NCI-H146 treated with DMSO at 0.1 percent for 48 hours (cell line): ENCODE results near the gene TMCC2.
"Not testable (repeated sequence)": the region's sequence is repeated elsewhere in the genome, so short reads cannot be mapped to it uniquely, and the experiment has no call there.

Experiments used
- DNase-seq: peaks from one replicate; lab custom pipeline; 2025; ENCODE audit not compliant: unreplicated experiment; lab: John Stamatoyannopoulos, UW

TMCC2 gene

DNA sequence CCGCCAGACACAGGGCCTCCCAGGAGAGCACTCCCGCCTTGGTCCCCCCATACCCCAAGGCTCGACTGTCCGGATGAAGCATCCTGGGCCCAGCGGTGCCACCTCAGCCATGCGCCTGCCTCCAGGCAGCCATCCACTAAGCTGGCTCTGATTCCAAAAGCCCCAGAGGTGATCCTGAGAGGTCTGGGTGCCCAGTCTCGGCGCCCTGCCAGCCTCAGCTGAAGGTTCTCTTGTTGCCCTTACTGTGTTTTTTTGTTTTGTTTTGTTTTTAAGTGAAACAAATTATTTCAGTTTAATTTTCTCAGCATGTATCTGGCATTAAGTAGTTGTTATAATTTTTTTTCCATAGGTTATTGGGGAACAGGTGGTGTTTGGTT, 48.9 kb downstream of the TMCC2 start:
- DNase-seq, result no peak

- no peak for DNase-seq
Observed at GRCh38 chr1:205279986-205280385, 52.2 kb downstream of the TMCC2 start.

- DNase-seq, result not testable (repeated sequence)
Observed at GRCh38 chr1:205280666-205281395, 53.1 kb downstream of the TMCC2 start.

- no peak for DNase-seq
Observed at GRCh38 chr1:205283270-205284147, 55.8 kb downstream of the TMCC2 start.

DNA sequence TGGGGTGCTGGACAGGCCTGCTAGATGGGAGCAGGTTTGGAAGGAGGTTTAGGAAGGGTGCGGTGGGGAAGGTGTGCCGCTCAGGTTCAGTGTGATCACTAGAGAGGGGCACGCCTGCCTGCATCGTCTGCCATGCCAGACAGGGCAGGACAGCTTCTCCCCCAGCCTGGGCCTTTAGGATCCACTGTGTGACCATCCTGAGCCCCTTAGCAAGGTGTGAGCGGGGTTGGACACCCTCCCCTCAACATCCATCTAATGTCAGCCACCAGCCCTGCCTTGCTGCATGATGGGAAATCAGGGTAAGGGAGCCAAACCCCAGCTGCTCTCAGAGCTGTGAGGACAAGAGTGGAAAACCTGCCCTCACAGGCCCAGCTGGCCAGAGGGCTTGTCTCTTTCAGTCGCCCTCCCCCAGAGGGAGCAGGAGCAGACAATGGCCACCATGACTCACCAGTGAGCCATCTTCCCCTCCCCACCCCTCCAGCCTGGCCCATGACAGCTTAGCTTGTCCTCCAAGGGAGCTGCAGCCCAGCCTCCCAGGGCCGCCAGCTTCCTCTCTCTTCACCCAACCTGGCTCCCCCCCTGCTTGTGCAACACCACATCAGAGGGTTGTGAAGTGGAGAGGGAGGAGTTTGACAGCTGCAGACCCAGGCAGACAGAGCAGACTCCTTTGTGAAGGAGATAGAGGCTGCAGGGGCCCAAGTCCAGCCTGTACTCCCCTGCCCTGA, 56.8 kb downstream of the TMCC2 start:
- DNase-seq, result peak; percentile 78

DNA sequence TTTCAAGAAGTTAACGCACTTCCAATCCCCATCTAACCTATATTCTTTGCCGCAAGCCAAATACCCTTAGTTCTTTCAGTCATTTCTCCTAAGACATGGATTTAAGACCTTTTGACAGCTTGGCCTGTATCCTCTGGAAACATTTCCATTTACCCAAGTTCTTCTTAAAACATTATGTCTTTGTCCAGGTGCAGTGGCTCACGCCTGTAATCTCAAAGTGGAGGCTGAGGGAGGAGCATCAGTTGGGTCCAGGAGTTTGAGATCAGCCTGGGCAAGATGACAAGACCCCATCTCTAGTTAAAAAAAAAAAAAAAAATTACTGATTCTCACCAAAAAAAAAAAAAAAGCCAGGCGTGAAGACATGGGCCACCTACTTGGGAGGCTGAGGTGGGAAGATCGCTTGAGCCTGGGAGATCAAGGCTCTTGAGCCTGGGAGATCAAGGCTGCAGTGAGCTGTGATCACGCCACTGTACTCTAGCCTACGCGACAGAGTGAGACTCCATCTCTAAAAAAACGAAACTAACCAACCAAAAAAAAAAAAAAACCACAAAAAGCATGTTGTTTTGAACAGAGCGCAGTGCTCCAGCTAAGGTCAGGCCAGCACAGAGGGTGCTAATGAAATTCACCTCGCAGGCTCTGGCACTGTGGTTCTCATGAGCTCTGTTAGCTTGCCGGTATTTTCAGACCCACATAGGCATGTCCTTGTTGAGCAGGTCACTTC, 57.8 kb downstream of the TMCC2 start:
- DNase-seq, result no peak

DNA sequence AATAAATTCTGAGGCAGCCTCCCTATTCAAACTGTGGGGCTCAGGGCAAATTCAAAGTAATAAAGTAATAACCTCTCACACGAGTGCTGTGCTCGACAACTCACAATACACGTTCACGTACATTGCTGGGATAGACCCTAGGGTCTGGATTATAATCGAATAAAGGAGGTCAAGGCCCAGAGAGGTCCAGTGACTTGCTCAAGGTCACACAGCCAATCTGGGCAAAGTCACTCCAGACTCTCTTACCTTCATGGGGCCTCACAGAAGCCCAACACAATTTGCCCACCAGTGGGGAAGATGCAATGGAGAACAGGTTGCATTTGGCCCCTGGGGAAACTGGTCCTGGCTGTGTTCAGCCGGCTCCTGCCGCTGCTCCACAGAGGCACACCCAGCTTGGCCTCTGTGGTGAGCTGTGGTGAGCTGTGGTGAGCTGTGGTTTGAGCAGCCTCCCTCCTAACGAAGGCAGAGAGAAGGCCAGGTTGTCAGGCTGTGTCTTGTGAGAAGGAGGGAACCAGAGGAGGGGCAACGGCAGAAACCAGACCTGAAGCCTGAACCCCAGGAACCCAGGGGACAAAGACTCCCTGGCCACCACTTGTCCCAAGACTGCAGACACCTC, 58.7 kb downstream of the TMCC2 start:
- DNase-seq, result no peak

- no peak for DNase-seq
Observed at GRCh38 chr1:205287076-205287475, 59.3 kb downstream of the TMCC2 start.

GRCh38 chr1:205287767-205288559, 60.2 kb downstream of the TMCC2 start:
- no peak for DNase-seq

DNA sequence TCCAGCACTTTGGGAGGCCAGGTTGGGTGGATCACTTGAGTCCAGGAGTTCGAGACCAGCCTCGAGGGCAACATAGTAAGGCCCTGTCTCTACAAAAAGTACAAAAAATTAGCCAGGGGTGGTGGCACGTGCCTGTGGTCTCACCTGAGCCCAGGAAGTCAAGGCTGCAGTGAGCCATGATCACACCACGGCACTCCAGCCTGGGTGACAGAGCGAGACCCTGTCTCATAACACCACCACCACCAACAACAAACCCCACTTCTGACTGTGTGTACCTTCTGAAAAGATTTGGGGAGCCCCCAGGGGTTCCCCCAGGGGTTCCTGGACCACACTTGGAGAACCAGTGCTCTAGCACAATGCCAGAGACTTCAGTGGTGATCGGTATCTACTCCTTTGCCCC, 63.9 kb downstream of the TMCC2 start:
- no peak for DNase-seq

GRCh38 chr1:205293350-205294074, 65.8 kb downstream of the TMCC2 start:
- DNase-seq, result no peak

DNA sequence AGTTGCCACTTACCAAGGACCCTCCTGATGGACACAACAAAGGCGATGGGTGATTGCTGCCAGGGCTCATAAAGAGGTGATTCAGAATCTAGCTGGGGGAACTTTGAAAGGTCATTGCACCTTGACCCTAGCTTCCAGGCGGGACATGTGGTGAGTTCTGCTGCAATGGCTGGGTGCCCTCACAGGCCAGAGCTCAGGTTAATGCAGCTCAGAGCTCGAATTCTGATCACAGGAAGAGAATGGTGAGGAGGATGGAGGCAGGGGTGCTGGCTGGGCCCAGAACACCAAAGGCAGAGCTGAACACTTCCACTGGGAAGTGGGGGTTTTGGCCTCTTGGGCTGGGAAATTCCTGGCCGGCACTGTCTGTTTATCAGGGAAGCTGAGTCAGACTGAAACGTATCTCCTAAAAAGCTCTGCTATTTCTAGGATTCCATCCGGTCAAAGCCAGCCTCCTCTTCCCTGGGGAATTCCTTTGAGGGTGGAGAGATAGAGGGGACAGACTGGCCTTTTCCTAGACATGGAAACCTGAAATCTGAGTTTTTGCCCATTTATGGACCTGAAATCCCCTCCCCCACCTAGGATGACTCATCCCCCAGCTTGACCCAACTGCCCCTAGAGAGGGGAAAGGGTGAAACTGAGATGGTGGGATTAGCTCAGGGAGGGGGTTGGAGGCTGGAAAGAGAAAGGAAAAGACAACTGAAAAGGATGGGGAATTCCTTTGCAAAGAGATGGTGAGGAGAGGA, 66.6 kb downstream of the TMCC2 start:
- no peak for DNase-seq

DNA sequence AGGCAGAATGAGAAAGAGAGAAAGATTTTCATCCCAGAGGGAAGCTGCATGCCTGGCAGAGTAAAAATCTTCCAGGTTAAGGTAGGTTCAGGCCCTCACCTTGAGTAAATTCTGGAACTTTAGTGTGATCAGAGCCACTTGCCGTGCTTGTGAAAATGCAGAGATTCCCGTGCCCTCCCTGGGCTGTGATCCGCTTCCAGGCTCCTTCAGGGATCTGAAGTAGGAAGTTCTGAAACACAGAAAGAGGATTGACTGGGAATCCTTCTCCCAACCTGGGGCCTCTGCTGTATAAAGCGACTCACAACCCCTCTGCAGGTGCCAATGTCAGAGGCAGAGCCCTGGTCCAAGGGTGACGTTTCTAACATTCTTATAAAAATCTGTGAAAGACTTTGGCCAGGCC, 67.2 kb downstream of the TMCC2 start:
- DNase-seq, result no peak

GRCh38 chr1:205296154-205296553, 68.4 kb downstream of the TMCC2 start:
- DNase-seq, result no peak

- DNase-seq, result not testable (repeated sequence)
Observed at GRCh38 chr1:205297546-205298177, 69.9 kb downstream of the TMCC2 start.

DNA sequence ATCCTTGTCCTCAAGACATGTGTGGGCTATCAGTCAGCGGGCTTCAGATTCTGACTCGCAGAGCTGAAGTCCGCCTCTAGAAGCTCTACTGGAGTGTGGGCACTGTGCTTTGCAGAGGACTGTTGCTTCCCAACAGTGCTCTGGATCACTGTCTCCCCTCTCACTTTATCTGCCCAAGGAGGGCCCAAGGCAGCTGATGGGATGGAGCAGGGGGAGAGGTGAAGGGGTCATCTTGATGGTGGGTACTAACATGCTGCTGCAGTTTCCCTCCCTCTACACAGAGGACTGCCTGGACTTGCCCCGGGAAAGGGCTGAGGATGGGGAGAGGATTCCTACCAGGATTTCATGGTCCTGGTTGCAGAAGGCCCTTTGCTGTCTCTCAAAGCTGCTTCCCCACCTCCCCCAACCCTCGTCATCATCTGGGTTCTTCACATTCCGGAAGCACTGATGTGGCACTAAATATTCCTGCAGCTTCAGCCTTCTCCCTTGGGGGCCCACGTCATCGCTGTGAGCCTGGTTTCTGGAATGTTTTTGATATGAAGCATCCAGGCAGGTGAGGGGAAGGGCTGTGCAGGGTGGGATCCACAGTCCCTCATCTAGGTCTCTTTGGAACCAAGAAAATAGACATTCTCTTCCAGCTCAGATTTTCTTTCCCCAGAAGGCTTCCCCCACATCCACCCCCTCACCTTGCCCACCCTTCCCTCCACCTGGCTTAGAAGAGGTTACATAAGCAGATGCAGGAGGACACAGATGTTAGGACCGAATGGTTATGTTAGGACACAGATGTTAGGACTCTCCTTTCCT, 70.6 kb downstream of the TMCC2 start:
- DNase-seq, result no peak

DNA sequence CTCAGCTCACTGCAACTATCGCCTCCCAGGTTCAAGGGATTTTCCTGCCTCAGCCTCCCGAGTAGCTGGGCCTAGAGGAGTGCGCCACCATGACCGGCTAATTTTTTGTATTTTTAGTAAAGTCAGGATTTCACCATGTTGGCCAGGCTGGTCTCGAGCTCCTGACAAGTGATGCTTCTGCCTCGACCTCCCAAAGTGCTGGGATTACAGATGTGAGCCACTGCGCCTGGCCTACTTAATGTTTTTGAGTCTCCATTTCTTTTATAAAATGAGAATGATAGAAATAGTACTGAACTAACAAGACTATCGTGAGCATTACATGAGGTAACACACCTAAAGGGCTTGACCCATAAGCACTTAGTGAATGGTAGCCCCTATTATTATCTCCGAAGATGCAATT, 72.4 kb downstream of the TMCC2 start:
- DNase-seq, result no peak
